ENCODE data around the gene RSRC1. TPM values are rescaled to one million over a fixed set of nuclear protein-coding genes. Genes with fewer than 3 reads are reported as not detected.

The RSRC1 gene
- total RNA-seq, 1 experiment from 2014 or later: 37.9 TPM

DNA sequence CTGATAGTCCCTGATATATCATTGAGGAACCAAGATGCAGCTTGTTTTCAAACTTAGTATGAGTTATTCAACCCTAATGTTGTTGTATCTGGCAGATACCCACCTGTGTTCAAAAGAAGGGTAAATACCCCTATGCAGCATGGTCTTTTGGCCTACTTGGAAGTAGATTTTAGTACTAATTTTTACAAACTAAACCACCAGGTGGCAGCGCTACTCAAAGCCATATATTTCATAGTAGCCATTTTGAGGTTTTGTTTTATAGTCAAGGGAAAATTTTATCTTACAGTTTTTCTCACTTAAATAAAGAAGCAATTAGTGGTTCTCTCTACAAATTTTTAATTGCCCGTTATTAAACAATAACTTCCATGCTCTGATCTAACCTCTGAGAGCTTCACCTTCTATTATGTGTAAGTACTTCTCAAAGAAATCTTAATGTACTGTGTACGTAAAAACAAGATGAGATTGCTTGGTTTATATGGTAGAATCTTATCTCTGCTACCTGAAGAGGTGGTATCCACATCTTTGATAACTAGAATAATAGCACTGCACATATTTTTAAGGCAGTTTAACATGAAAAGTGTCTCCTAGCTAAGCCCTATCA is 429.6 kb downstream of the RSRC1 start:
- Histone ChIP-seq H3K27ac (ENCODE audit: insufficient read length, low read depth, low read length) (no peak overlapping the region), H2BK5ac (ENCODE audit: insufficient read length, low read length) (no peak overlapping the region), H4K20me1 (ENCODE audit: control insufficient read depth, insufficient read depth, insufficient read length) (no peaks in the 10 kb centered on the region), H3K14ac (ENCODE audit: insufficient read depth, low read length) (no peak overlapping the region), H2BK120ac (ENCODE audit: low read depth, low read length, poor library complexity, severe bottlenecking) (no peak overlapping the region), H2BK15ac (ENCODE audit: low read depth, low read length) (no peak overlapping the region), H2BK12ac (ENCODE audit: insufficient read length, low read depth, low read length) (no peak overlapping the region), H3K4me1 (ENCODE audit: insufficient read depth, low read length) (no peaks in the 10 kb centered on the region), H4K5ac (ENCODE audit: insufficient read length, low read depth, low read length) (no peak overlapping the region), H3K79me2 (ENCODE audit: insufficient read depth, low read length) (no peaks in the 10 kb centered on the region), H3K18ac (ENCODE audit: insufficient read length, low read depth, low read length) (no peak overlapping the region), H4K91ac (ENCODE audit: insufficient read length, low read depth, low read length) (no peak overlapping the region), H2AFZ (ENCODE audit: low read length) (no peak overlapping the region), H2BK20ac (ENCODE audit: low read depth, low read length, poor library complexity, severe bottlenecking) (no peak overlapping the region), H3K9me3 (ENCODE audit: control insufficient read depth, low read depth, low read length) (no peaks in the 10 kb centered on the region), H3K23me2 (ENCODE audit: insufficient read length, low read depth, low read length, poor library complexity, severe bottlenecking) (no peaks in the 10 kb centered on the region), H3K9ac (ENCODE audit: extremely low read depth, insufficient read length, low read length) (no peak overlapping the region), H3T11ph (ENCODE audit: low read length) (no peak overlapping the region), H2AK5ac (ENCODE audit: insufficient read length, low read length) (no peak overlapping the region), H4K8ac (replicated peaks; ENCODE audit: insufficient read length, low read depth, low read length) (no peak overlapping the region), H3K27me3 (ENCODE audit: insufficient read depth, low read length) (no peaks in the 10 kb centered on the region), H3K4ac (ENCODE audit: low read depth, low read length) (no peak overlapping the region), H3K56ac (ENCODE audit: insufficient read length, low read depth, low read length) (no peak overlapping the region), H3K79me1 (ENCODE audit: insufficient read depth, low read depth, low read length, poor library complexity, severe bottlenecking) (no peaks in the 10 kb centered on the region), H3K23ac (ENCODE audit: insufficient read length, low read depth, low read length) (no peak overlapping the region), H3K4me2 (ENCODE audit: insufficient read depth, insufficient read length, low read length) (no peak overlapping the region)
- Mint-ChIP-seq H3K27ac (no peak overlapping the region), H3K4me3 (no peak overlapping the region), H3K27me3 (ENCODE audit: low read depth) (no peaks in the 10 kb centered on the region), H3K36me3 (ENCODE audit: insufficient read depth in 1 of 3, low read depth in 3 of 3) (no peaks in the 10 kb centered on the region), H3K9me3 (no peaks in the 10 kb centered on the region), H3K4me1 (no peaks in the 10 kb centered on the region)
- peak; percentile 73 for TF ChIP-seq CTCF (conservative IDR thresholded peaks at IDR 0.05)
- DNase-seq: no peak
- no CpG with 5 or more reads among the region's 3 CpGs for WGBS (ENCODE audit: extremely low coverage, insufficient read length, low lambda C conversion rate)
